HG02885 (cell line): Measurements from ENCODE around the gene EEA1.
A peak's percentile ranks its signal among the peaks of the same experiment; 100 is the strongest.
"Not testable (repeated sequence)": the region's sequence is repeated elsewhere in the genome, so short reads cannot be mapped to it uniquely, and the experiment has no call there.

ENCODE experiments used
- ATAC-seq: cut with Tn5 transposase; IDR thresholded peaks from one replicate; pipeline ENCODE4 v1.9.1; 2021; ENCODE audit warnings: mild to moderate bottlenecking; ENCODE audit not compliant: unreplicated experiment, poor library complexity

The EEA1 gene

DNA sequence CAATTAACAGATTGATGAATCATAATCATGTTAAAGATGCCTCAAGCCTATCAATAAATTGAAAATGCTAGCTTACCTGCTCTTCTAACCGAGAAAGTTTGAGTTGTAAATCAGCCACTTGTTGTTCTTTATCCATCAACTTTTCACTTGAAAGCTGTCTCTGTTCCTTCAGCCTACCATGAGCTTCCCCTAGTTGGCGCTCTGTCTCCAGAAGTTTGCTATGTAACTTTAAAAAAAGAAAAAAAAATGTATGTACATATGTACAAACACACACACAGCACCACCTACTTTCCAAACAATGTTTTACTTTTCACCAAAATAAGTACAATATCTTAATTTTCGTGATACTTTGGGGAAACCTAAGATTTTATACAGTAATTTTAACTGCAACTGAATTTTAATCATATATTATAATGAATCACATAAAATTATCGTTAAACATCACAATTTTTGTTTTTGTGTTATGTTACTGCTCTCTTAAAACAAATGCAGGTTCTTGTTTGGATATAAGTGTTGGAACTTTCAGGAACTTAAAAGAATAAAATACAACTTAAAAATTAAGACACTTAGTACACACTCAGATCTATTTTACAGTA, 101.2 kb downstream of the EEA1 start:
- ATAC-seq = peak; percentile 57

- no peak for ATAC-seq
These were observed 108.0 kb downstream of the EEA1 start for GRCh38 chr12:92821142-92821541.

DNA sequence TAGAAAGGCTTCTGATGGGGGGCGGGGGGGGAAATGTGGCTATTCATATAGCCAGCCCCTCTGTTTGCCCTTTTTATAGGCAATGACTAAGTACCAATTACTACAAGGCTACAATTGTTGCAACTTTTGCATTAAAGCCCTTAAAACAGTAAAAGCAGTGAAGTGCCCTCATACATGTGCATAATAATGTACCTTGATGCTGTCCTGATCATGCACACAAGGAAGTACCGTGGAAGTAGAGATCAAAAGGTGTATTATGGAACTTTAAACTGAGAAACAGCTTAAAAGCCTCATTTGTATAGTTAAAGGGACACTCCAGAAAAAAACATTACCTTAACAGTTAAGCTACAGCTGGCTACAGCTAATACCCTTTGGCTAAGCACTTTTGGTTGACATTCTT, 114.5 kb downstream of the EEA1 start:
- ATAC-seq = no peak

DNA sequence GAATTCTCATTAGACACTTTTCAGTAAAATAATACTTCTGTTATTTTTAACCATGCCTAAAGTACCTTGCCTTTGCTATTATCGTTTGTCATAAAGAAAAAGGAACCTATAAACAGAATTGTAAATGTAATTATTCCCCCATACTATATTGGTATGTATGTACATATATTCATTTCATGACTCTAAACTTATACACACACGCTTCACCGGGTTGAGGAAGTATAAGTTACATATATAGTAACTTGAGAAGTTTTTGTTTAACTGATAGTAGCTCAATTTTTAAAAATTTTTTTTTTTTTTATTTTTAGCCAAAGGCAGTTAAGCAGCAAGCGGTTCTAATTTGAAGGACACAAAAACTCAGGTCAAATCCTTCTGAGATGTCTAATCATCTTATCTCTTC, 118.7 kb downstream of the EEA1 start:
- peak; percentile 98 for ATAC-seq

GRCh38 chr12:92803903-92804302, 125.2 kb downstream of the EEA1 start:
- ATAC-seq = no peak

GRCh38 chr12:92802906-92803305, 126.2 kb downstream of the EEA1 start:
- no peak for ATAC-seq

DNA sequence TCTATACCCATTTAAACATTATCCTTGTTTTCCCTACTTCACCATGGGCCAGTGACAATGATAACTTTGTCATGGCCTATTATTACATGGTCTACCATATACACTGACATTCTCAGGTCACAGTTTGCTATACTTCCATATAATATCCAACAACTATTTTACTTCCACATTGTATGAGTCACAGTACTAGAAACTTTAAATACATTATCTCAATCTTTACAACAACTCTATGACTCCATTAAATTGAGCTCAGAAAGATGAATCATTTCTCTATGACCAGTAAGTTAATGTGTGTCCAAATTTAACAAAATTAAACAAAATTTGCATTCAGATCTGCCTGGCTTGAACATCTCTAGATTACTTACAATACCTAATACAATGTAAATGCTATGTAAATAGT, 132.4 kb downstream of the EEA1 start:
- ATAC-seq = no peak

- no peak for ATAC-seq
These were observed 134.3 kb downstream of the EEA1 start for GRCh38 chr12:92794814-92795213.

- not testable (repeated sequence) for ATAC-seq
These were observed 134.7 kb downstream of the EEA1 start for GRCh38 chr12:92794356-92794755.

DNA sequence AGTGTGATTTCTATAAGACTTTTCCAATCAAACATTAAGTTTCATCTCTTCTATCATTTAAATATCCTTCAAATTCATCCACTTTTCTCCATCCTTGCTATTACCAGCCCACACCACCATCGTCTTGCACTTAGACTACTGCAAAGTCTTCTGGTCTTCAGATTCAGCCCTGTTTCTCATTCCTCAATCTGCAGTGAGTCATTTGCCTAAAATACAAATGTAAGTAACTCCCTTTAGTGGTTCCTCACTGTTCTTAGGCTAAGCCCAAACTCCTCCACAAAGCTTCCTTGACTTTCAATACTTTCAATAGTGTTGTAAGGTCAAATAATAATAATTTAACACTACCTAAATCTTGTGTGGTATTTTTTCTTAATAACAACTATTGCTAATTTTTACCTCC, 143.1 kb downstream of the EEA1 start:
- no peak for ATAC-seq

- ATAC-seq = no peak
These were observed 143.5 kb downstream of the EEA1 start for GRCh38 chr12:92785563-92785950.

GRCh38 chr12:92784797-92785562, 144.1 kb downstream of the EEA1 start:
- peak; percentile 98 for ATAC-seq

DNA sequence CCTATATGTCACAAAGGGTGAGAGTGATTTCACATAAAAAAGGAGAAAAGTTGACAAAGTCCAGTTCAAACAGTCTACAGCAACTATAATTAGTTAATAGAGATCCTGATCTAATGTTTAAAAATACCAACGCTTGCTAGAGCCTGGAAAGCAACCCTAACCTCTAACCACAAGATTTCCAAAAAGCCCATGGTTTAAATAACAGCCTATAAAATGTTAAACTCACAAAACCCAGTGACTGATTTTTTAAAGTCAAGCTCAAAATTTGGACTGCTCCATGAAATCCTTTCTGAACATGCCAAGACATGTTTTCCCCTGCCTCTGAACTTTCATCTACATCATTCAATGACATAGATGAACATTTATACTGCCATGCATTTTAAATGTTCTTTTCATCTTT, 144.7 kb downstream of the EEA1 start:
- ATAC-seq = no peak

- ATAC-seq = no peak
These were observed 149.2 kb downstream of the EEA1 start for GRCh38 chr12:92779902-92780301.

- ATAC-seq = no peak
These were observed 150.6 kb downstream of the EEA1 start for GRCh38 chr12:92778525-92778924.

DNA sequence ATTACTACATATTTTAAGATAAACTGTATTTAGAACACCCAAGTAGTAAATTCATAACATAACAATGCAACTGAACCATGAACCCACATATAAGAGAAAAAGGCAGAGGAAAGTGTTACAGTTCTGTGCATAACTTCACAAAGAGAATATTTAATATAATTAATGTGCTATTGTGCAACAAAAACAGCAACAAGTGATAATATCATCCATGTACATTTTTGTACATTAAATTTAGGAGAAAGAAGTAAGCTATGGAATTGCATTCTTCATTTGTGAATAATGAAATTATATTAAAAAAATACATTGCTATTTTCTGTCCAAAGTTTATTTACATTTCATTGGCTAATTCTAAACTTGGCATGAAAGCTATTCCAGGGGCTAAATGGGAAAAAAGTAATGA, 153.7 kb downstream of the EEA1 start:
- no peak for ATAC-seq

- no peak for ATAC-seq
These were observed 158.1 kb downstream of the EEA1 start for GRCh38 chr12:92771001-92771400.

- peak; percentile 90 for ATAC-seq
These were observed 159.8 kb downstream of the EEA1 start for GRCh38 chr12:92769124-92769901.

DNA sequence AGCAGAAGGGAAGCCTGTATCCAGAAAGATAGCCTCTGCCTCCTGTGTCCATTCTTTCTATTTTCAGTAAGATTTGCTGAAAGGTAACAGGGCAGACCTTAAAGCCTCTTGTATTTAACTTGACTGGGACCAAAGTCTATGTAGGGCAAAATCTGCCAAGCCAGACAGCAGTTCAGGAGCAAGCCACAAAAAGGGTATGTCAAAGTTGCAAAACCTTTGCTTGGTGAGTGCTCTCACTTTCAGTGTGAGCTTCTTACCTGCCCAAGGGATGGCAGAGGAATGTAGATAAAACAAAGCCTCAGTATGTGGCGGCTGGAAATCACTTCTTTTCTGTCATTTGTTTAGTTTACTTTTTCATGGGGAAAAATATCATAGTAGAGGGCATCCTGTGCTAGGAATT, 163.2 kb downstream of the EEA1 start:
- no peak for ATAC-seq

GRCh38 chr12:92764831-92765230, 164.3 kb downstream of the EEA1 start:
- ATAC-seq = no peak

GRCh38 chr12:92762773-92763172, 166.3 kb downstream of the EEA1 start:
- ATAC-seq = no peak
